GM12878 (cell line): ENCODE results near the gene ZNF512B. TPM values are rescaled to one million over a fixed set of nuclear protein-coding genes. Genes with fewer than 3 reads are reported as not detected.

Experiments used
- ATAC-seq: fragments of 200-7000 bp; cut with Tn5 transposase; 3 replicates; pipeline ENCODE4 v1.9.1; 2020; ENCODE audit warnings: mild to moderate bottlenecking, moderate library complexity
- BruUV-seq: library from RNA; stranded (reverse); fragments of 400-500 nt; replicated peaks from 2 replicates; lab custom pipeline; 2021; lab: Mats Ljungman, UMichigan
- CTCF ChIA-PET: fragments of 300-600 bp; sonication (Branson Sonifier 250); formaldehyde crosslinking; extraction: SDS; loops from one replicate; lab custom pipeline; 2021; ENCODE audit warnings: inconsistent platforms; lab: Yijun Ruan, JAX
- POLR2A ChIA-PET: fragments of 350-600 bp; formaldehyde crosslinking; extraction: SDS; loops from one replicate; lab custom pipeline; 2021; ENCODE audit warnings: inconsistent platforms; lab: Charles Lee
- RAD21 ChIA-PET: fragments of 300-600 bp; sonication (Branson Sonifier 250); formaldehyde crosslinking; loops from one replicate; lab custom pipeline; 2023; ENCODE audit warnings: antibody characterized with exemption; ENCODE audit not compliant: unreplicated experiment; lab: Charles Lee
- SMC1A ChIA-PET: fragments of 300-600 bp; sonication (Branson Sonifier 250); formaldehyde crosslinking; loops from one replicate; lab custom pipeline; 2023; ENCODE audit not compliant: unreplicated experiment, uncharacterized antibody; lab: Charles Lee
- DNase-seq: peaks from one replicate; pipeline ENCODE4 v3.0.0-alpha.2; 2011; ENCODE audit warnings: low read depth, low spot score
- FAIRE-seq: peaks from 3 replicates; lab custom pipeline; 2011; peaks lifted over from hg19 to GRCh38; lab: Jason Lieb, UNC
- H2AFZ ChIP-seq: 2 replicates; pipeline ENCODE4 v1.6.0; 2011; ENCODE audit warnings: low read depth, low read length, control low read depth; ENCODE audit not compliant: control insufficient read depth
- H3K27ac ChIP-seq: 2 replicates; pipeline ENCODE4 v1.5.1; 2011; ENCODE audit warnings: control low read depth; ENCODE audit not compliant: control insufficient read depth, insufficient read depth
- H3K27me3 ChIP-seq, 2 experiments: replicated peaks in 1 of 2; 2 replicates each; pipeline versions ENCODE4 v1.6.0 to v1.6.1; 2011; ENCODE audit warnings: low read length in 1 of 2; ENCODE audit not compliant: control insufficient read depth in 2 of 2, insufficient read depth in 2 of 2
- H3K36me3 ChIP-seq, 2 experiments: 2 replicates each; pipeline ENCODE4 v1.5.1; 2011; ENCODE audit warnings: low read length in 1 of 2; ENCODE audit not compliant: control insufficient read depth in 2 of 2, insufficient read depth in 2 of 2
- H3K4me1 ChIP-seq: 2 replicates; pipeline ENCODE4 v1.6.1; 2011; ENCODE audit warnings: mild to moderate bottlenecking, low read length, moderate library complexity, mixed read lengths; ENCODE audit not compliant: control insufficient read depth, insufficient read depth
- H3K4me2 ChIP-seq: 2 replicates; pipeline ENCODE4 v1.6.0; 2011; ENCODE audit warnings: control low read depth; ENCODE audit not compliant: control insufficient read depth, insufficient read depth
- H3K4me3 ChIP-seq: fragments of 200-600 bp; sonication (generic); 2 replicates; pipeline ENCODE4 v1.5.1; 2016
- H3K79me2 ChIP-seq: 2 replicates; pipeline ENCODE4 v1.6.0; 2011; ENCODE audit warnings: low read length; ENCODE audit not compliant: control insufficient read depth, insufficient read depth
- H3K9ac ChIP-seq: 2 replicates; pipeline ENCODE4 v1.8.0; 2011; ENCODE audit warnings: low read length, control low read depth, mixed read lengths; ENCODE audit not compliant: control insufficient read depth, insufficient read depth
- H3K9me3 ChIP-seq: replicated peaks from 3 replicates; pipeline ENCODE4 v1.5.1; 2011; ENCODE audit warnings: mild to moderate bottlenecking, low read length; ENCODE audit not compliant: control insufficient read depth, insufficient read depth
- H4K20me1 ChIP-seq: 2 replicates; pipeline ENCODE4 v1.6.0; 2011; ENCODE audit not compliant: control insufficient read depth, insufficient read depth
- ATF7 ChIP-seq: fragments of 450-650 bp; IDR thresholded peaks from 2 replicates; pipeline ENCODE4 v1.6.1; 2016; ENCODE audit warnings: low read depth, mild to moderate bottlenecking
- ESRRA ChIP-seq: IDR thresholded peaks from 2 replicates; pipeline ENCODE4 v1.6.1; 2012; ENCODE audit warnings: mild to moderate bottlenecking, low read length, improper control_type of control experiment
- JUNB ChIP-seq: IDR thresholded peaks from 2 replicates; pipeline ENCODE4 v1.6.1; 2016; ENCODE audit warnings: antibody characterized with exemption, mild to moderate bottlenecking
- JUND ChIP-seq: IDR thresholded peaks from 2 replicates; pipeline ENCODE4 v1.6.1; 2012; ENCODE audit warnings: low read depth, mild to moderate bottlenecking, low read length, improper control_type of control experiment, moderate library complexity
- KDM1A ChIP-seq: fragments of 200-600 bp; sonication (generic); IDR thresholded peaks from 2 replicates; pipeline ENCODE4 v1.6.1; 2016; ENCODE audit warnings: borderline replicate concordance
- KLF5 ChIP-seq: fragments of 450-650 bp; IDR thresholded peaks from 2 replicates; pipeline ENCODE4 v1.6.1; 2014; ENCODE audit warnings: mild to moderate bottlenecking; ENCODE audit not compliant: partially characterized antibody
- MYB ChIP-seq: fragments of 150-350 bp; IDR thresholded peaks from 2 replicates; pipeline ENCODE4 v1.6.1; 2014; ENCODE audit warnings: mild to moderate bottlenecking, low read depth, low read length, borderline replicate concordance
- PAX8 ChIP-seq: fragments of 450-650 bp; IDR thresholded peaks from 2 replicates; pipeline ENCODE4 v1.6.1; 2017; ENCODE audit warnings: mild to moderate bottlenecking, moderate library complexity
- PML ChIP-seq: IDR thresholded peaks from 2 replicates; pipeline ENCODE4 v1.6.1; 2012; ENCODE audit warnings: low read length, inconsistent platforms
- POLR2AphosphoS2 ChIP-seq: IDR thresholded peaks from 2 replicates; pipeline ENCODE4 v1.6.1; 2011; ENCODE audit warnings: low read depth, mild to moderate bottlenecking, low read length, improper control_type of control experiment, moderate library complexity
- RCOR1 ChIP-seq: conservative IDR thresholded peaks from 2 replicates; pipeline ENCODE4 v1.6.1; 2012; ENCODE audit warnings: low read depth, low read length, improper control_type of control experiment
- RELA ChIP-seq: fragments of 450-650 bp; IDR thresholded peaks from 2 replicates; pipeline ENCODE4 v1.8.0; 2014; ENCODE audit warnings: borderline replicate concordance; ENCODE audit not compliant: partially characterized antibody
- STAT3 ChIP-seq: IDR thresholded peaks from 2 replicates; pipeline ENCODE4 v1.6.1; 2011; ENCODE audit warnings: low read depth, low read length, improper control_type of control experiment
- TBL1XR1 ChIP-seq: IDR thresholded peaks from 2 replicates; pipeline ENCODE4 v1.6.1; 2012; ENCODE audit warnings: low read depth, low read length, improper control_type of control experiment
- WRNIP1 ChIP-seq: IDR thresholded peaks from 2 replicates; pipeline ENCODE4 v1.6.1; 2011; ENCODE audit warnings: low read depth, low read length, improper control_type of control experiment, borderline replicate concordance
- ZBED1 ChIP-seq: IDR thresholded peaks from 2 replicates; pipeline ENCODE4 v1.6.1; 2016; ENCODE audit warnings: borderline replicate concordance
- ZBTB33 ChIP-seq: fragments of 450-650 bp; IDR thresholded peaks from 2 replicates; pipeline ENCODE4 v1.6.1; 2017; ENCODE audit warnings: mild to moderate bottlenecking
- ZNF217 ChIP-seq: fragments of 450-650 bp; IDR thresholded peaks from 2 replicates; pipeline ENCODE4 v1.6.1; 2017; ENCODE audit warnings: antibody characterized with exemption, mild to moderate bottlenecking
- WGBS: methylation state at CpG from one replicate; pipeline ENCODE4 v1.1.6; 2016; ENCODE audit warnings: low lambda C conversion rate; ENCODE audit not compliant: insufficient replicate concordance, insufficient coverage; ENCODE audit errors: missing lambda C conversion rate; 5-methylcytosine and 5-hydroxymethylcytosine counted together
- in situ Hi-C: fragments of 300-500 bp; cut with MboI; formaldehyde crosslinking; loops from 9 replicates; pipeline ENCODE4 v1.14.3; 2018; ENCODE audit warnings: mixed read lengths
- intact Hi-C: fragments of 100-400 bp; cut with micrococcal nuclease; formaldehyde crosslinking; loops from one replicate; pipeline ENCODE4 v1.14.2; 2022; ENCODE audit not compliant: unreplicated experiment
- polyA plus RNA-seq, 11 experiments: library from polyadenylated mRNA; depleted of rRNA in 4 of 11; unstranded in 6 of 11; stranded (reverse) in 5 of 11; fragments of >200 nt; fragmentation: Nextera tagmentation in 4 of 11; fragmentation: Illumina TruSeq in 1 of 11; extraction: Ambion mirVana in 4 of 11; extraction: Trizol in 1 of 11; gene quantifications; 1 replicate in 1 of 11; 2 replicates in 10 of 11; pipeline versions ENCODE4 v1.2.1 to v1.2.3, GENCODE V29; 2011 to 2016; ENCODE audit warnings: inconsistent platforms in 2 of 11, missing spikeins in 2 of 11, low read depth in 1 of 11
- total RNA-seq, 4 experiments: library from RNA; depleted of rRNA in 3 of 4; stranded (reverse); fragments of >200 nt in 3 of 4; fragmentation: Illumina TruSeq in 1 of 4; extraction: Trizol in 1 of 4; gene quantifications; 2 replicates each; pipeline versions ENCODE4 v1.2.1 to v1.2.3, GENCODE V29; 2013 to 2021

Gene ZNF512B
- total and polyA plus RNA-seq, 10 of the 15 experiments (the other 5 are each of a cell fraction or from before 2014, with no cell fraction given), result 0.06 to 23.9 (median 4.0) TPM

GRCh38 chr20:63933646-63934045, 36.1 kb downstream of the ZNF512B start:
- FAIRE-seq (no peak), ATAC-seq (no peak), DNase-seq (no peak)
- H3K4me2 ChIP-seq, result no peak overlapping the region
- no peak overlapping the region for H3K9ac ChIP-seq
- no peaks in the 10 kb centered on the region for H4K20me1 ChIP-seq
- 100% methylated on average over 5 of the region's 5 CpGs for WGBS
- no peaks in the 10 kb centered on the region for H3K9me3 ChIP-seq
- intact Hi-C loops (no loop called here), in situ Hi-C loops (no loop called here)
- ChIA-PET POLR2A (no interaction called here), CTCF (interaction anchor here (0.6 kb wide), 1 partner anchor 55 kb away, joined by 3 read pairs; no protein-coding TSS in a partner anchor), RAD21 (no interaction called here), SMC1A (no interaction called here)
- H3K27me3 ChIP-seq, result no peaks in the 10 kb centered on the region
- no peak overlapping the region for H3K4me3 ChIP-seq
- no peak overlapping the region for H3K27ac ChIP-seq
- H3K36me3 ChIP-seq, result peaks cover 7 to 30% of the 10 kb centered on the region in 2 experiments; a peak in 3 of 4 replicates
- BruUV-seq, result TSS peak; percentile 49
- no peak for TF ChIP-seq ZNF217
- TF ChIP-seq POLR2AphosphoS2, result no peak
- no peak for TF ChIP-seq ESRRA
- no peak for TF ChIP-seq RELA
- TF ChIP-seq ZBTB33, result no peak
- TF ChIP-seq ZBED1, result no peak
- TF ChIP-seq STAT3, result no peak
- no peak for TF ChIP-seq JUNB
- no peak for TF ChIP-seq WRNIP1
- TF ChIP-seq PML, result no peak
- TF ChIP-seq MYB, result no peak
- TF ChIP-seq TBL1XR1, result no peak
- TF ChIP-seq RCOR1, result no peak
- TF ChIP-seq KLF5, result no peak
- no peak for TF ChIP-seq KDM1A
- TF ChIP-seq JUND, result no peak
- no peak for TF ChIP-seq ATF7
- TF ChIP-seq PAX8, result no peak
- H2AFZ ChIP-seq, result no peak overlapping the region
- H3K4me1 ChIP-seq, result no peaks in the 10 kb centered on the region
- no peaks in the 10 kb centered on the region for H3K79me2 ChIP-seq
